Loucy (cell line): Measurements from ENCODE around the gene TGM3.

Experiments
- H2AFZ ChIP-seq: fragments of 200-600 bp; sonication (generic); 2 replicates; pipeline ENCODE4 v1.6.0; 2016; ENCODE audit warnings: antibody characterized with exemption, mild to moderate bottlenecking, low read length, moderate library complexity
- H3F3A ChIP-seq: fragments of 200-600 bp; 2 replicates; pipeline ENCODE4 v1.6.0; 2016; ENCODE audit warnings: antibody characterized with exemption, low read depth, mild to moderate bottlenecking
- H3K27me3 ChIP-seq: fragments of 200-600 bp; sonication (generic); 2 replicates; pipeline ENCODE4 v1.6.1; 2014; ENCODE audit warnings: low read length, mild to moderate bottlenecking; ENCODE audit not compliant: insufficient read depth, poor library complexity, severe bottlenecking
- H3K36me3 ChIP-seq: fragments of 200-600 bp; sonication (generic); 2 replicates; pipeline ENCODE4 v1.6.1; 2016; ENCODE audit warnings: low read length; ENCODE audit not compliant: insufficient read depth
- H3K4me1 ChIP-seq: fragments of 200-600 bp; sonication (generic); 2 replicates; pipeline ENCODE4 v1.5.1; 2014; ENCODE audit warnings: low read length, mild to moderate bottlenecking; ENCODE audit not compliant: insufficient read depth, poor library complexity, severe bottlenecking
- H3K4me2 ChIP-seq: fragments of 200-600 bp; sonication (generic); 2 replicates; pipeline ENCODE4 v1.6.0; 2014; ENCODE audit warnings: antibody characterized with exemption, low read length, low read depth, mild to moderate bottlenecking; ENCODE audit not compliant: poor library complexity, severe bottlenecking
- H3K4me3 ChIP-seq: fragments of 200-600 bp; sonication (generic); 2 replicates; pipeline ENCODE4 v1.5.1; 2014; ENCODE audit warnings: low read length, mild to moderate bottlenecking, mixed read lengths; ENCODE audit not compliant: poor library complexity, severe bottlenecking
- H3K79me2 ChIP-seq: fragments of 200-600 bp; sonication (generic); 2 replicates; pipeline ENCODE4 v1.6.1; 2014; ENCODE audit warnings: low read length; ENCODE audit not compliant: insufficient read depth
- H3K9ac ChIP-seq: fragments of 200-600 bp; sonication (generic); 2 replicates; pipeline ENCODE4 v1.6.0; 2014; ENCODE audit warnings: mild to moderate bottlenecking, low read depth, low read length, moderate library complexity; ENCODE audit not compliant: poor library complexity, severe bottlenecking
- H3K9me2 ChIP-seq: fragments of 200-600 bp; sonication (generic); replicated peaks from 2 replicates; pipeline ENCODE4 v1.6.1; 2016; ENCODE audit warnings: low read depth, low read length, mixed read lengths
- H3K9me3 ChIP-seq: fragments of 200-600 bp; sonication (generic); 2 replicates; pipeline ENCODE4 v1.6.1; 2014; ENCODE audit warnings: mild to moderate bottlenecking, antibody characterized with exemption, low read length, low read depth; ENCODE audit not compliant: insufficient read depth
- H4K20me1 ChIP-seq: fragments of 200-600 bp; sonication (generic); 2 replicates; pipeline ENCODE4 v1.6.0; 2014; ENCODE audit warnings: antibody characterized with exemption, low read length, mild to moderate bottlenecking; ENCODE audit not compliant: insufficient read depth, poor library complexity, severe bottlenecking
- EZH2phosphoT487 ChIP-seq: fragments of 200-600 bp; IDR thresholded peaks from 2 replicates; pipeline ENCODE4 v1.6.1; 2018; ENCODE audit warnings: antibody characterized with exemption, mild to moderate bottlenecking, moderate library complexity, borderline replicate concordance
- TF ChIP-seq, protein P1 (sequence below): fragments of 200-600 bp; sonication (generic); conservative IDR thresholded peaks from 2 replicates; pipeline ENCODE4 v1.5.1; 2014; ENCODE audit warnings: mild to moderate bottlenecking, antibody characterized with exemption, low read length

The TGM3 gene

GRCh38 chr20:2330090-2330695, 34.4 kb downstream of the TGM3 start:
- Histone ChIP-seq H3K27me3 (no peaks in the 10 kb centered on the region), H3K4me3 (no peak overlapping the region), H3K9me3 (no peaks in the 10 kb centered on the region), H3K9me2 (no peaks in the 10 kb centered on the region), H2AFZ (no peak overlapping the region), H3K4me2 (no peak overlapping the region), H3K9ac (no peak overlapping the region), H3K4me1 (no peaks in the 10 kb centered on the region), H3F3A (no peaks in the 10 kb centered on the region), H3K79me2 (no peaks in the 10 kb centered on the region), H3K36me3 (no peaks in the 10 kb centered on the region), H4K20me1 (no peaks in the 10 kb centered on the region)
- TF ChIP-seq EZH2phosphoT487, result no peak
- TF ChIP-seq, protein P1, sequence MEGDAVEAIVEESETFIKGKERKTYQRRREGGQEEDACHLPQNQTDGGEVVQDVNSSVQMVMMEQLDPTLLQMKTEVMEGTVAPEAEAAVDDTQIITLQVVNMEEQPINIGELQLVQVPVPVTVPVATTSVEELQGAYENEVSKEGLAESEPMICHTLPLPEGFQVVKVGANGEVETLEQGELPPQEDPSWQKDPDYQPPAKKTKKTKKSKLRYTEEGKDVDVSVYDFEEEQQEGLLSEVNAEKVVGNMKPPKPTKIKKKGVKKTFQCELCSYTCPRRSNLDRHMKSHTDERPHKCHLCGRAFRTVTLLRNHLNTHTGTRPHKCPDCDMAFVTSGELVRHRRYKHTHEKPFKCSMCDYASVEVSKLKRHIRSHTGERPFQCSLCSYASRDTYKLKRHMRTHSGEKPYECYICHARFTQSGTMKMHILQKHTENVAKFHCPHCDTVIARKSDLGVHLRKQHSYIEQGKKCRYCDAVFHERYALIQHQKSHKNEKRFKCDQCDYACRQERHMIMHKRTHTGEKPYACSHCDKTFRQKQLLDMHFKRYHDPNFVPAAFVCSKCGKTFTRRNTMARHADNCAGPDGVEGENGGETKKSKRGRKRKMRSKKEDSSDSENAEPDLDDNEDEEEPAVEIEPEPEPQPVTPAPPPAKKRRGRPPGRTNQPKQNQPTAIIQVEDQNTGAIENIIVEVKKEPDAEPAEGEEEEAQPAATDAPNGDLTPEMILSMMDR, result no peak

- no peaks in the 10 kb centered on the region for H3K9me3 ChIP-seq
- no peaks in the 10 kb centered on the region for H4K20me1 ChIP-seq
- no peak overlapping the region for H3K9ac ChIP-seq
- H3K36me3 ChIP-seq, result no peaks in the 10 kb centered on the region
- no peaks in the 10 kb centered on the region for H3K4me1 ChIP-seq
- no peak overlapping the region for H3K4me2 ChIP-seq
- no peak overlapping the region for H3K4me3 ChIP-seq
- no peak overlapping the region for H2AFZ ChIP-seq
- H3F3A ChIP-seq, result no peaks in the 10 kb centered on the region
- no peaks in the 10 kb centered on the region for H3K9me2 ChIP-seq
- H3K27me3 ChIP-seq, result no peaks in the 10 kb centered on the region
- TF ChIP-seq EZH2phosphoT487, result no peak
- TF ChIP-seq, protein P1, result no peak
- no peaks in the 10 kb centered on the region for H3K79me2 ChIP-seq
Measured at GRCh38 chr20:2331106-2331505, 35.3 kb downstream of the TGM3 start.

DNA sequence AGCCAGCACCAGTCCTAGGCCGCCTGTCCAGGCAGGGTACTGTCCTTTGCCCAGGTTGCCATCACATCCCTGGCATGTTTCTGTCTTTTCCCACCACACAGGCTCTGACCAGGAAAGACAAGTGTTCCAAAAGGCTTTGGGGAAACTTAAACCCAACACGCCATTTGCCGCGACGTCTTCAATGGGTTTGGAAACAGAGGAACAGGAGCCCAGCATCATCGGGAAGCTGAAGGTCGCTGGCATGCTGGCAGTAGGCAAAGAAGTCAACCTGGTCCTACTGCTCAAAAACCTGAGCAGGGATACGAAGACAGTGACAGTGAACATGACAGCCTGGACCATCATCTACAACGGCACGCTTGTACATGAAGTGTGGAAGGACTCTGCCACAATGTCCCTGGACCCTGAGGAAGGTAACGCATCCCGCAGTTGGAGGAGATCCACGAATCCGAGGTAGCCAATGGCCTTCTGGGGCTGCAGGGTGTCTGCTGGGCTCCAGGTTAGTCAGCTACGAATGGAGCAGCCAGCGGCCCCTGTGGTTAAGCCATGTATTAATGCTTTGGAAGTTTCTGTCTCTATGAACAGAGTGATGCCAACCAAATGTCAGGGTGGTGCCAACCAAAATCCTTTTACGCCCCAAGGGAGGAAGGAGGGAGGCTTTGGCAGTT, 36.2 kb downstream of the TGM3 start:
- H3K27me3 ChIP-seq, result no peaks in the 10 kb centered on the region
- H3F3A ChIP-seq, result no peaks in the 10 kb centered on the region
- no peaks in the 10 kb centered on the region for H3K79me2 ChIP-seq
- H3K9me3 ChIP-seq, result no peaks in the 10 kb centered on the region
- TF ChIP-seq EZH2phosphoT487, result no peak
- TF ChIP-seq, protein P1, result no peak
- no peak overlapping the region for H2AFZ ChIP-seq
- H4K20me1 ChIP-seq, result no peaks in the 10 kb centered on the region
- no peaks in the 10 kb centered on the region for H3K9me2 ChIP-seq
- H3K36me3 ChIP-seq, result no peaks in the 10 kb centered on the region
- no peak overlapping the region for H3K4me2 ChIP-seq
- H3K4me3 ChIP-seq, result no peak overlapping the region
- H3K9ac ChIP-seq, result no peak overlapping the region
- no peaks in the 10 kb centered on the region for H3K4me1 ChIP-seq
